ENCODE data around the gene ABHD2. TPM values are rescaled to one million over a fixed set of nuclear protein-coding genes. Genes with fewer than 3 reads are reported as not detected.

Gene ABHD2
- total and polyA plus RNA-seq, 9 of the 15 experiments (the other 6 are each of a cell fraction or from before 2014, with no cell fraction given): 16.9 to 99.8 (median 47.5) TPM

DNA sequence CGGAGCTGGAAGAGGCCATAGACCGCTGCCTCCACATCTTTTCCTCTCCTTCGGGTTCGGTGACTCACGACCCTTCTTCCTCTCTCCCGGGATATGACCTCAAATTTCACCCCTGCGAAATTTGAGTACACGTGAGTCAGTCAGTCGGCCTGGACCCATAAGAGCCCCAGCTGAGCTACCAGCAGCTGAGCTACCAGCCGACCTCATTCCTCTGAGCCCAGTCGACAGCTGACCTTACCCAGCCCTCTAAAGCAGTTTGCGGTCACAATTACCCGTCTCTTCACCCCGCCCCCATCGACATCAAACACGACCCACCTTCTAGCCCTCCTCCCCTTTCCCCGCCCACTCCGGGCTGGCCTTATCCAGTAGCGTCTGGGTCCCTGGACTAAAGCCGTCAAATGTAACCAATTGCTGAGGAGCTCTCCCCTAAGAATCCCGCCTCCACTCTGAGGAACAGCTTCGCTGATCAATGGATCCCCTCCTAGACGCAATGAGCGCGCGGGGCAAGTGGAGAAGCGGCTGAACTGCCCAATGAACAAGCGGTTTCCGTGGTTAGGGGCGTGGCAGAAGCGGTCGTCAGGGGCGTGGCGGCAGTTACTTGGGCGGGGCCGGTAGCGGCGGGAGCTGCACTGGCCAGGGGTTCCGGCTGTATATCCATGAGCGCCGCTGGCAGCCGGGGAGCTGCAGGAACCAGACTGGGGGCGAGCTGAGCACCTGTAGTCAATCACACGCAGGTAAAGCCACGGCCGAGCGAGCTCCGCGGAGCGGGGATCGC is at the start of gene ABHD2 (continued):
- TF ChIP-seq ATF6 (CRISPR knock-in tag; IDR thresholded peaks at IDR 0.05): 0 out of 2 replicates have a peak, but pooled peaks have one; percentile 21
- TF ChIP-seq NCOR1 (IDR thresholded peaks at IDR 0.05): peak; percentile 79
- TF ChIP-seq MYC (IDR thresholded peaks at IDR 0.05; ENCODE audit: low read depth, low read length): peak; percentile 25
- TF ChIP-seq MYC (CRISPR knock-in tag; IDR thresholded peaks at IDR 0.05; ENCODE audit: borderline replicate concordance, low read depth): no peak
- TF ChIP-seq, protein P1, sequence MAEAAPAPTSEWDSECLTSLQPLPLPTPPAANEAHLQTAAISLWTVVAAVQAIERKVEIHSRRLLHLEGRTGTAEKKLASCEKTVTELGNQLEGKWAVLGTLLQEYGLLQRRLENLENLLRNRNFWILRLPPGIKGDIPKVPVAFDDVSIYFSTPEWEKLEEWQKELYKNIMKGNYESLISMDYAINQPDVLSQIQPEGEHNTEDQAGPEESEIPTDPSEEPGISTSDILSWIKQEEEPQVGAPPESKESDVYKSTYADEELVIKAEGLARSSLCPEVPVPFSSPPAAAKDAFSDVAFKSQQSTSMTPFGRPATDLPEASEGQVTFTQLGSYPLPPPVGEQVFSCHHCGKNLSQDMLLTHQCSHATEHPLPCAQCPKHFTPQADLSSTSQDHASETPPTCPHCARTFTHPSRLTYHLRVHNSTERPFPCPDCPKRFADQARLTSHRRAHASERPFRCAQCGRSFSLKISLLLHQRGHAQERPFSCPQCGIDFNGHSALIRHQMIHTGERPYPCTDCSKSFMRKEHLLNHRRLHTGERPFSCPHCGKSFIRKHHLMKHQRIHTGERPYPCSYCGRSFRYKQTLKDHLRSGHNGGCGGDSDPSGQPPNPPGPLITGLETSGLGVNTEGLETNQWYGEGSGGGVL (CRISPR knock-in tag; IDR thresholded peaks at IDR 0.05): no peak
- no peak for TF ChIP-seq ZNF655 (CRISPR knock-in tag; IDR thresholded peaks at IDR 0.05)
- no peak for TF ChIP-seq ZNF785 (CRISPR knock-in tag; IDR thresholded peaks at IDR 0.05)
- TF ChIP-seq MGA (IDR thresholded peaks at IDR 0.05): no peak; the same call in 1 of the 2 replicates
